H54 (cell line): ENCODE data around the gene MAPT.
"Not testable (repeated sequence)": the region's sequence is repeated elsewhere in the genome, so short reads cannot be mapped to it uniquely, and the experiment has no call there.

Experiments
- DNase-seq: peaks from one replicate; pipeline ENCODE4 v3.0.0; 2011; ENCODE audit warnings: low spot score, mixed read lengths; ENCODE audit not compliant: insufficient read length
- FAIRE-seq: peaks from 3 replicates; lab custom pipeline; 2011; peaks lifted over from hg19 to GRCh38; lab: Jason Lieb, UNC
- POLR2A ChIP-seq: IDR thresholded peaks from 2 replicates; pipeline ENCODE4 v1.6.1; 2011; ENCODE audit warnings: low read depth, mild to moderate bottlenecking, low read length

Gene MAPT

GRCh38 chr17:45900723-45901415, 6.5 kb downstream of the MAPT start:
- TF ChIP-seq POLR2A = no peak
- DNase-seq (no peak), FAIRE-seq (no peak)

GRCh38 chr17:45902892-45903346, 8.6 kb downstream of the MAPT start:
- FAIRE-seq (no peak), DNase-seq (no peak)
- TF ChIP-seq POLR2A = no peak

GRCh38 chr17:45904866-45905265, 10.5 kb downstream of the MAPT start:
- DNase-seq (no peak), FAIRE-seq (no peak)
- no peak for TF ChIP-seq POLR2A

GRCh38 chr17:45905814-45906213, 11.5 kb downstream of the MAPT start:
- TF ChIP-seq POLR2A = no peak
- no peak for DNase-seq
- no peak for FAIRE-seq

GRCh38 chr17:45906237-45906636, 11.9 kb downstream of the MAPT start:
- no peak for TF ChIP-seq POLR2A
- DNase-seq (no peak), FAIRE-seq (no peak)

- DNase-seq = no peak
- no peak for FAIRE-seq
- no peak for TF ChIP-seq POLR2A
Measured at GRCh38 chr17:45906927-45907622, 12.7 kb downstream of the MAPT start.

- no peak for FAIRE-seq
- no peak for DNase-seq
- no peak for TF ChIP-seq POLR2A
Measured at GRCh38 chr17:45907750-45908395, 13.5 kb downstream of the MAPT start.

GRCh38 chr17:45908460-45908859, 14.1 kb downstream of the MAPT start:
- no peak for FAIRE-seq
- no peak for DNase-seq
- TF ChIP-seq POLR2A = no peak

- DNase-seq (no peak), FAIRE-seq (no peak)
- TF ChIP-seq POLR2A = no peak
Measured at GRCh38 chr17:45908935-45909334, 14.6 kb downstream of the MAPT start.

- no peak for TF ChIP-seq POLR2A
- FAIRE-seq (no peak), DNase-seq (no peak)
Measured at GRCh38 chr17:45910667-45911066, 16.3 kb downstream of the MAPT start.

- FAIRE-seq (no peak), DNase-seq (no peak)
- TF ChIP-seq POLR2A = no peak
Measured at GRCh38 chr17:45912319-45912718, 18.0 kb downstream of the MAPT start.

- not testable (repeated sequence) for DNase-seq, FAIRE-seq
Measured at GRCh38 chr17:45913030-45913429, 18.7 kb downstream of the MAPT start.

- no peak for TF ChIP-seq POLR2A
- FAIRE-seq = no peak
Measured at GRCh38 chr17:45914047-45914717, 19.8 kb downstream of the MAPT start.

GRCh38 chr17:45915263-45915662, 20.9 kb downstream of the MAPT start:
- no peak for DNase-seq
- TF ChIP-seq POLR2A = no peak
- no peak for FAIRE-seq

More at GRCh38 chr17:45914047-45914717, 19.8 kb downstream of the MAPT start:
- no peak for DNase-seq

- no peak for FAIRE-seq
- TF ChIP-seq POLR2A = no peak
- no peak for DNase-seq
Measured at GRCh38 chr17:45917081-45917480, 22.7 kb downstream of the MAPT start.
